GM23248 (cell line): ENCODE measurements around the gene GRIN1. TPM values are rescaled to one million over a fixed set of nuclear protein-coding genes. Genes with fewer than 3 reads are reported as not detected.

Experiments
- DNase-seq: peaks from one replicate; pipeline ENCODE4 v3.0.0-alpha.2; 2015
- H2AFZ ChIP-seq: fragments of 200-600 bp; sonication (generic); 2 replicates; pipeline ENCODE4 v1.6.1; 2016; ENCODE audit warnings: antibody characterized with exemption
- H3F3A ChIP-seq: fragments of 200-600 bp; sonication (generic); 2 replicates; pipeline ENCODE4 v1.6.1; 2016; ENCODE audit warnings: mild to moderate bottlenecking, antibody characterized with exemption, mixed run types; ENCODE audit not compliant: insufficient read depth
- H3K27ac ChIP-seq: fragments of 200-600 bp; sonication (generic); 2 replicates; pipeline ENCODE4 v1.5.1; 2016; ENCODE audit warnings: mild to moderate bottlenecking
- H3K27me3 ChIP-seq: fragments of 200-600 bp; sonication (generic); replicated peaks from 2 replicates; pipeline ENCODE4 v1.6.1; 2016; ENCODE audit warnings: mild to moderate bottlenecking; ENCODE audit not compliant: insufficient read depth
- H3K36me3 ChIP-seq: fragments of 200-600 bp; sonication (generic); 2 replicates; pipeline ENCODE4 v1.6.1; 2016; ENCODE audit warnings: low read depth, mild to moderate bottlenecking
- H3K4me1 ChIP-seq: fragments of 200-600 bp; sonication (generic); 2 replicates; pipeline ENCODE4 v1.6.1; 2016; ENCODE audit warnings: mild to moderate bottlenecking; ENCODE audit not compliant: insufficient read depth
- H3K4me2 ChIP-seq: fragments of 200-600 bp; sonication (generic); one replicate; pipeline ENCODE4 v1.6.1; 2016; ENCODE audit warnings: mild to moderate bottlenecking; ENCODE audit not compliant: unreplicated experiment
- H3K4me3 ChIP-seq: fragments of 200-600 bp; sonication (generic); 2 replicates; pipeline ENCODE4 v1.5.1; 2016; ENCODE audit warnings: mild to moderate bottlenecking
- H3K79me2 ChIP-seq: fragments of 200-600 bp; sonication (generic); 2 replicates; pipeline ENCODE4 v1.6.1; 2016; ENCODE audit warnings: mild to moderate bottlenecking; ENCODE audit not compliant: insufficient read depth
- H3K9ac ChIP-seq: fragments of 200-600 bp; sonication (generic); 2 replicates; pipeline ENCODE4 v1.6.1; 2016; ENCODE audit warnings: mild to moderate bottlenecking
- H3K9me2 ChIP-seq: fragments of 200-600 bp; sonication (generic); 2 replicates; pipeline ENCODE4 v1.6.1; 2016; ENCODE audit warnings: mixed run types, mild to moderate bottlenecking, moderate library complexity; ENCODE audit not compliant: insufficient read depth
- H3K9me3 ChIP-seq: fragments of 200-600 bp; sonication (generic); one replicate; pipeline ENCODE4 v1.6.1; 2017; ENCODE audit warnings: low read depth
- H4K20me1 ChIP-seq: fragments of 200-600 bp; sonication (generic); 2 replicates; pipeline ENCODE4 v1.6.0; 2016; ENCODE audit not compliant: insufficient read depth
- EZH2 ChIP-seq: fragments of 200-600 bp; sonication (generic); IDR thresholded peaks from 2 replicates; pipeline ENCODE4 v1.6.1; 2018; ENCODE audit warnings: antibody characterized with exemption, mild to moderate bottlenecking; ENCODE audit not compliant: insufficient read depth, poor library complexity, severe bottlenecking
- EZH2phosphoT487 ChIP-seq: fragments of 200-600 bp; sonication (generic); IDR thresholded peaks from 2 replicates; pipeline ENCODE4 v1.6.1; 2018; ENCODE audit warnings: antibody characterized with exemption, moderate library complexity, mild to moderate bottlenecking, low read depth; ENCODE audit not compliant: insufficient read depth
- WGBS, 2 experiments: methylation state at CpG; one replicate each; pipeline ENCODE4 v1.1.6; 2015 to 2017; ENCODE audit warnings: low lambda C conversion rate in 2 of 2, low coverage in 1 of 2; ENCODE audit errors: missing lambda C conversion rate in 2 of 2; 5-methylcytosine and 5-hydroxymethylcytosine counted together
- in situ Hi-C: fragments of 300-500 bp; cut with MboI; formaldehyde crosslinking; loops from 2 replicates; pipeline ENCODE4 v1.15.0; 2020
- polyA plus RNA-seq: library from polyadenylated mRNA; unstranded; fragments of >200 nt; fragmentation: Nextera tagmentation; extraction: Ambion mirVana; gene quantifications from 2 replicates; pipeline ENCODE4 v1.2.1, GENCODE V29; 2016
- total RNA-seq: library from RNA; depleted of rRNA; stranded (reverse); fragments of >200 nt; shearing (Covaris generic); gene quantifications from 2 replicates; pipeline ENCODE4 v1.2.3, GENCODE V29; 2014

The GRIN1 gene
- total and polyA plus RNA-seq, 2 experiments from 2014 or later: 0.76 TPM; not detected in 1

GRCh38 chr9:137163365-137163715, 24.4 kb downstream of the GRIN1 start:
- peak overlapping the region; percentile 70 for H3K4me2 ChIP-seq
- H4K20me1 ChIP-seq: no peaks in the 10 kb centered on the region
- no peak for TF ChIP-seq EZH2phosphoT487
- TF ChIP-seq EZH2: no peak
- no peaks in the 10 kb centered on the region for H3K9me3 ChIP-seq
- no peaks in the 10 kb centered on the region for H3K79me2 ChIP-seq
- 27 to 40% methylated on average over 17 to 26 of the region's 26 CpGs for WGBS, 2 experiments
- H3K27ac ChIP-seq: no peak overlapping the region
- H3F3A ChIP-seq: no peaks in the 10 kb centered on the region
- peak overlapping the region; percentile 50 for H3K4me3 ChIP-seq
- peak overlapping the region; percentile 52 for H2AFZ ChIP-seq
- in situ Hi-C loops: no loop called here
- no peak overlapping the region for H3K9ac ChIP-seq
- H3K4me1 ChIP-seq: no peaks in the 10 kb centered on the region
- H3K9me2 ChIP-seq: no peaks in the 10 kb centered on the region
- peak; percentile 37 for DNase-seq
- H3K36me3 ChIP-seq: no peaks in the 10 kb centered on the region
- peaks cover 58% of the 10 kb centered on the region for H3K27me3 ChIP-seq

DNA sequence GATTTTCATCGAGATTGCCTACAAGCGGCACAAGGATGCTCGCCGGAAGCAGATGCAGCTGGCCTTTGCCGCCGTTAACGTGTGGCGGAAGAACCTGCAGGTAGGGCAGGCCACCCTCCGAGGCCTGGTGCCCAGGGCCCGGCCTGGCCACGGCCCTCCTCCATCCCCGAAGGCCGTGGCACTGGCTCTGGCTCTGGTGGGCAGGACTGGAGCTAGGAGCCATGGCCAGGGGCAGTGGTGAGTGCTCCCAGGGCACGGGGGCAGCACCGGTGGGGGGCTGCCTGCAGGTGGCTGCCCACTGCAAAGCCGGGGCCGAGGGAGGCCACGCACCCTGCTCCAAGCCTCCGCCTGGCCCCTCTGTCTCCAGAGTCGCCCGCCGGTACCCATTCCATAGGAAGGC, 24.9 kb downstream of the GRIN1 start:
- in situ Hi-C loops: no loop called here
- no peaks in the 10 kb centered on the region for H3F3A ChIP-seq
- TF ChIP-seq EZH2phosphoT487 (no peak), EZH2 (no peak)
- peaks cover 53% of the 10 kb centered on the region for H3K27me3 ChIP-seq
- H3K9me2 ChIP-seq: no peaks in the 10 kb centered on the region
- H3K9me3 ChIP-seq: no peaks in the 10 kb centered on the region
- H3K36me3 ChIP-seq: no peaks in the 10 kb centered on the region
- H3K4me2 ChIP-seq: no peak overlapping the region
- no peaks in the 10 kb centered on the region for H3K79me2 ChIP-seq
- 73 to 75% methylated on average over 21 to 22 of the region's 22 CpGs for WGBS, 2 experiments
- H3K27ac ChIP-seq: no peak overlapping the region
- no peak for DNase-seq
- no peaks in the 10 kb centered on the region for H4K20me1 ChIP-seq
- H3K4me1 ChIP-seq: no peaks in the 10 kb centered on the region
- H2AFZ ChIP-seq: no peak overlapping the region
- H3K4me3 ChIP-seq: no peak overlapping the region
- H3K9ac ChIP-seq: no peak overlapping the region

DNA sequence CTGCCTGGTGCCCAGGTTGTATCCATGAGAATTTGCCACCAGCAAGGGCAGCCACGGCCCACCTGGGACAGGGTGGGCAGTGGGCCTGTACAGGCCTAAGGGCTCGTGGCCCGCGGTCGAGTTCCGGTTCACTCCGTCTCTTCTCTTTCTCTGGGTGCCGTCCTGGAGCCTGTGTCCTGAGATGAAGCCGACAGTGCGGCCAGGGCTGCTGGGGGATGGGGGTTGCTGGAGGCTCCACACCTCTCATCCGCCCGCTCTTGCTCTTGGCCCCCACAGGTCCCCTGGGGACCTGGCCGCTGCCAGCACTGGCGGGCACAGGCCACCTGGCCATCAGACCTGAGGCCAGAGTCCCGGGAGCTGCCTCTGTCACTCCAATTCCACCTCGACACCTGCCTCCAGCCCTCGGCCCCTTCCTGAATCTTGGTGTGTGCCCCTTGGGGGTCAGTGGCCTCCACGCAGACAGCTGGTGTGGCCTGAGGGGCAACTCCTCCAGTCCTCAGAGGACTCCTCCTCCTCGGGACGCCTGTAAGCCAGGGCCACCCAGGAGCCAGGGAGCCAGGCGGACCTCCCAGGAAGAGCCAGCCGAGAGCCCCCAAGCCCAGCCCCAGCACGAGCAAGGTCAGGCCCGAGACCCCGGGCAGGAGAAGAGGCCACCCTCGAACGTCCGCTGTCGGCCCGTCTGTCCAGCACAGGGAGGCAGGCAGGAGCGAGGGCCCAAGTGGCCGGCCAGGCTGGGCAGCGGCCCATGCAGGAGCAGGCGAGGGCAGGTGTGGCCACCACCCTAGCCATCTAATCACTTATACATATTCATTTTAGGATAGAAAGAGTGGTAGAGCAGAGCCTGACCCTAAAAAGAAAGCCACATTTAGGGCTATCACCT, 25.7 kb downstream of the GRIN1 start:
- in situ Hi-C loops: no loop called here
- no peaks in the 10 kb centered on the region for H3K36me3 ChIP-seq
- no peaks in the 10 kb centered on the region for H3K9me3 ChIP-seq
- H3K27ac ChIP-seq: no peak overlapping the region
- H3K79me2 ChIP-seq: no peaks in the 10 kb centered on the region
- no peak overlapping the region for H3K4me3 ChIP-seq
- no peaks in the 10 kb centered on the region for H4K20me1 ChIP-seq
- H3F3A ChIP-seq: no peaks in the 10 kb centered on the region
- H3K9ac ChIP-seq: no peak overlapping the region
- no peaks in the 10 kb centered on the region for H3K4me1 ChIP-seq
- WGBS, 2 experiments: 46 to 57% methylated on average over 33 to 34 of the region's 34 CpGs
- H3K27me3 ChIP-seq: peaks cover 45% of the 10 kb centered on the region
- H3K4me2 ChIP-seq: no peak overlapping the region
- no peak overlapping the region for H2AFZ ChIP-seq
- no peaks in the 10 kb centered on the region for H3K9me2 ChIP-seq
- DNase-seq: no peak
- no peak for TF ChIP-seq EZH2phosphoT487
- TF ChIP-seq EZH2: no peak

DNA sequence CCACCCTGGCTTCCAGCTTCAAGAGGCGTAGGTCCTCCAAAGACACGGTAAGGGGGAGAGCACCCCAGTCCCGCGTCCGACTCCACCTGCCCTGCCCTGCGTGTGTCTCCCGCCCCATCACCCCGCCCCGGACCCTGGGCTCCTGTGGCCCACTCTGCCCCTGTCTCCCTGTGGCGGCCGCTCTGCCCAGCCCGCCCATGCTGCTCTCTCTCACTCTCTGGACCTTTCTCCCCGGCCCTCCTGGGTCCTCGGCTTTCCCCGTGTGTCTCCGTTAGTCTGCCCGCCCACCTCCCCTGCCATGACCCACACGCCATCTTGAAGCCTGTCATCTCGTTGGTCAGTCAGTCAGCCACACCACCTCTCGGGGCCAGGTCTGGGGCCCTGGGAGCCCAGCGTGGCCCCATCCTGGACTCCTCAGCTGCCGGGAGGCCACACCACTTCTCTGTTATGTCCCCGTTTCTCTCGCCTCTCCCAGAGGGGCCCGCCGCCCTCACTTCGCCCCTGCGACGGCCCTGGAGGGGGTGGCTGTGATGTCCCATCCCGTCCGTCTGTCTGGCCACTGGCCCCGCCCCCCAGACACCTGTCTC, 26.4 kb downstream of the GRIN1 start:
- Histone ChIP-seq H3K9me3 (no peaks in the 10 kb centered on the region), H3K36me3 (no peaks in the 10 kb centered on the region), H3K9me2 (no peaks in the 10 kb centered on the region), H4K20me1 (no peaks in the 10 kb centered on the region), H3K4me2 (no peak overlapping the region), H3F3A (no peaks in the 10 kb centered on the region), H3K27ac (no peak overlapping the region), H2AFZ (no peak overlapping the region), H3K79me2 (no peaks in the 10 kb centered on the region), H3K27me3 (peaks cover 39% of the 10 kb centered on the region), H3K9ac (no peak overlapping the region), H3K4me3 (no peak overlapping the region), H3K4me1 (no peaks in the 10 kb centered on the region)
- in situ Hi-C loops: no loop called here
- no peak for TF ChIP-seq EZH2phosphoT487
- TF ChIP-seq EZH2: no peak
- DNase-seq: no peak
- WGBS, 2 experiments: 54 to 64% methylated on average over 17 to 32 of the region's 32 CpGs
